K562 (cell line): ENCODE measurements around the gene DNA2. TPM values are rescaled to one million over a fixed set of nuclear protein-coding genes. Genes with fewer than 3 reads are reported as not detected.

Source experiments
- ATAC-seq: fragments of 200-7000 bp; cut with Tn5 transposase; 3 replicates; pipeline ENCODE4 v1.9.1; 2020; ENCODE audit warnings: moderate library complexity
- BruUV-seq: library from RNA; stranded (reverse); fragments of 400-500 nt; replicated peaks from 2 replicates; lab custom pipeline; 2021; lab: Mats Ljungman, UMichigan
- CTCF ChIA-PET: fragments of 300-600 bp; formaldehyde crosslinking; extraction: SDS; loops from one replicate; lab custom pipeline; 2021; ENCODE audit warnings: low intra/inter-chr PET ratio; lab: Yijun Ruan, JAX
- POLR2A ChIA-PET: fragments of 300-600, 350-650 bp; sonication (Branson Sonifier 250); formaldehyde crosslinking; extraction: SDS; loops from one replicate; lab custom pipeline; 2021; ENCODE audit warnings: antibody characterized with exemption, inconsistent platforms; lab: Yijun Ruan, JAX
- DNase-seq, 4 experiments: peaks; one replicate each; pipeline versions ENCODE4 v3.0.0 to v3.0.0-alpha.2; 2011 to 2018; ENCODE audit warnings: low spot score in 3 of 4, mixed read lengths in 3 of 4; ENCODE audit errors: extremely low read depth in 1 of 4
- FAIRE-seq: peaks from 2 replicates; lab custom pipeline; 2011; peaks lifted over from hg19 to GRCh38; lab: Jason Lieb, UNC
- H2AFZ ChIP-seq: 2 replicates; pipeline ENCODE4 v1.6.0; 2011; ENCODE audit warnings: low read depth, low read length, control low read depth, inconsistent platforms
- H3K27ac ChIP-seq: fragments of 200-600 bp; 3 replicates; pipeline ENCODE4 v1.8.0; 2011; ENCODE audit warnings: low read depth, mild to moderate bottlenecking, control low read depth, inconsistent platforms, low read length, moderate library complexity, mixed read lengths; ENCODE audit errors: extremely low read depth
- H3K27me3 ChIP-seq, 2 experiments: fragments of 300-600 bp in 1 of 2; 2 replicates in 1 of 2; 3 replicates in 1 of 2; pipeline versions ENCODE4 v1.6.0 to v1.8.0; 2011; ENCODE audit warnings: inconsistent platforms in 2 of 2, low read length in 2 of 2, mild to moderate bottlenecking in 1 of 2, mixed read lengths in 1 of 2, moderate library complexity in 1 of 2; ENCODE audit not compliant: control insufficient read depth in 2 of 2, insufficient read depth in 2 of 2
- H3K36me3 ChIP-seq: fragments of 300-600 bp; 3 replicates; pipeline ENCODE4 v1.8.0; 2011; ENCODE audit warnings: mild to moderate bottlenecking, low read length, inconsistent platforms; ENCODE audit not compliant: control insufficient read depth, insufficient read depth
- H3K4me1 ChIP-seq, 2 experiments: fragments of 200-600 bp in 1 of 2; replicated peaks in 1 of 2; 2 replicates in 1 of 2; 3 replicates in 1 of 2; pipeline versions ENCODE4 v1.5.1 to v1.8.0; 2011; ENCODE audit warnings: inconsistent platforms in 2 of 2, low read length in 2 of 2, mild to moderate bottlenecking in 1 of 2, mixed read lengths in 1 of 2, moderate library complexity in 1 of 2; ENCODE audit not compliant: control insufficient read depth in 2 of 2, insufficient read depth in 2 of 2
- H3K4me2 ChIP-seq: 2 replicates; pipeline ENCODE4 v1.6.1; 2011; ENCODE audit warnings: low read length, control low read depth, inconsistent platforms, mixed read lengths; ENCODE audit not compliant: insufficient read depth
- H3K4me3 ChIP-seq: fragments of 200-600 bp; sonication (generic), shearing (Covaris generic); 2 replicates; pipeline ENCODE4 v1.5.1; 2016; ENCODE audit warnings: control low read depth, inconsistent platforms
- H3K79me2 ChIP-seq: fragments of 200-600 bp; 3 replicates; pipeline ENCODE4 v1.8.0; 2011; ENCODE audit warnings: low read length, inconsistent platforms; ENCODE audit not compliant: control insufficient read depth, insufficient read depth
- H3K9ac ChIP-seq, 2 experiments: 2 replicates each; pipeline versions ENCODE4 v1.6.0 to v1.6.1; 2011; ENCODE audit warnings: low read depth in 2 of 2, low read length in 2 of 2, control low read depth in 1 of 2, inconsistent platforms in 1 of 2, mild to moderate bottlenecking in 1 of 2, mixed read lengths in 1 of 2; ENCODE audit not compliant: insufficient read depth in 1 of 2
- H3K9me1 ChIP-seq: one replicate; pipeline ENCODE4 v1.6.0; 2011; ENCODE audit warnings: inconsistent platforms, mild to moderate bottlenecking, low read length, moderate library complexity; ENCODE audit not compliant: control insufficient read depth, insufficient read depth
- H3K9me3 ChIP-seq: replicated peaks from 2 replicates; pipeline ENCODE4 v1.5.1; 2011; ENCODE audit warnings: low read depth, low read length, inconsistent platforms; ENCODE audit not compliant: control insufficient read depth, insufficient read depth
- H4K20me1 ChIP-seq: replicated peaks from 2 replicates; pipeline ENCODE4 v1.6.1; 2011; ENCODE audit warnings: low read length, inconsistent platforms, mixed read lengths; ENCODE audit not compliant: control insufficient read depth, insufficient read depth
- ATF3 ChIP-seq, 2 experiments: fragments of 450-650 bp in 1 of 2; sonication (generic) in 1 of 2; formaldehyde crosslinking in 1 of 2; IDR thresholded peaks in 1 of 2; conservative IDR thresholded peaks in 1 of 2; 2 replicates each; pipeline versions ENCODE4 v1.6.1 to v1.8.1; 2016 to 2023; ENCODE audit warnings: mild to moderate bottlenecking in 2 of 2, moderate library complexity in 2 of 2, inconsistent platforms in 1 of 2, missing genetic modification reagents in 1 of 2
- CTCF ChIP-seq, 3 experiments: IDR thresholded peaks in 2 of 3; conservative IDR thresholded peaks in 1 of 3; 2 replicates each; pipeline ENCODE4 v1.5.1; 2011 to 2012; ENCODE audit warnings: low read length in 3 of 3, mild to moderate bottlenecking in 3 of 3, control low read depth in 2 of 3, improper control_type of control experiment in 1 of 3, inconsistent platforms in 1 of 3, low read depth in 1 of 3, mixed read lengths in 1 of 3, moderate library complexity in 1 of 3; ENCODE audit not compliant: insufficient read depth in 2 of 3
- ELF4 ChIP-seq: fragments of 450-650 bp; formaldehyde crosslinking; IDR thresholded peaks from 2 replicates; pipeline ENCODE4 v1.4.0; 2022; ENCODE audit warnings: missing genetic modification characterization
- FOS ChIP-seq: IDR thresholded peaks from 3 replicates; pipeline ENCODE4 v1.6.1; 2011; ENCODE audit not compliant: insufficient read length; ENCODE audit errors: extremely low read depth
- GTF2F1 ChIP-seq: IDR thresholded peaks from 2 replicates; pipeline ENCODE4 v1.6.1; 2011; ENCODE audit warnings: low read depth, low read length, improper control_type of control experiment
- IFI16 ChIP-seq: fragments of 250-450 bp; sonication (Bioruptor Pico); IDR thresholded peaks from 2 replicates; pipeline ENCODE4 v2.1.2; 2022; ENCODE audit warnings: mild to moderate bottlenecking, inconsistent platforms
- KDM1A ChIP-seq, 2 experiments: fragments of 450-650 bp; IDR thresholded peaks; 2 replicates each; pipeline ENCODE4 v1.6.1; 2016; ENCODE audit warnings: mild to moderate bottlenecking in 2 of 2
- KDM4B ChIP-seq, 2 experiments: fragments of 450-650 bp in 1 of 2; sonication (generic) in 1 of 2; IDR thresholded peaks; 2 replicates each; pipeline ENCODE4 v1.6.1; 2016 to 2017; ENCODE audit warnings: borderline replicate concordance in 2 of 2, antibody characterized with exemption in 1 of 2, low read depth in 1 of 2, mild to moderate bottlenecking in 1 of 2
- MCM3 ChIP-seq: fragments of 450-650 bp; IDR thresholded peaks from 2 replicates; pipeline ENCODE4 v1.6.1; 2016
- SMARCE1 ChIP-seq: fragments of 450-650 bp; IDR thresholded peaks from 2 replicates; pipeline ENCODE4 v1.7.1; 2016; ENCODE audit warnings: mild to moderate bottlenecking
- SREBF1 ChIP-seq: fragments of 150-350 bp; IDR thresholded peaks from 2 replicates; pipeline ENCODE4 v1.6.1; 2014; ENCODE audit warnings: antibody characterized with exemption, low read depth, low read length, borderline replicate concordance
- STAT5B ChIP-seq: fragments of 250-450 bp; sonication (Bioruptor Pico); IDR thresholded peaks from 2 replicates; pipeline ENCODE4 v1.8.0; 2021; ENCODE audit warnings: mild to moderate bottlenecking, inconsistent platforms
- ZBED1 ChIP-seq: IDR thresholded peaks from 2 replicates; pipeline ENCODE4 v1.6.1; 2014
- ZNF121 ChIP-seq: sonication (generic); formaldehyde crosslinking; conservative IDR thresholded peaks from 2 replicates; pipeline ENCODE4 v1.8.0; 2022; ENCODE audit warnings: missing genetic modification reagents
- ZNF174 ChIP-seq: fragments of 250-450 bp; sonication (Bioruptor Pico); IDR thresholded peaks from 2 replicates; pipeline ENCODE4 v1.4.0; 2020; ENCODE audit warnings: mild to moderate bottlenecking
- ZNF778 ChIP-seq: fragments of 450-650 bp; formaldehyde crosslinking; IDR thresholded peaks from 2 replicates; pipeline ENCODE4 v1.4.0; 2020; ENCODE audit warnings: mild to moderate bottlenecking, moderate library complexity
- ZSCAN29 ChIP-seq: fragments of 450-650 bp; IDR thresholded peaks from 2 replicates; pipeline ENCODE4 v1.6.1; 2017
- WGBS: fragments of 100-300 bp; shearing (Covaris generic); methylation state at CpG from one replicate; pipeline ENCODE4 v1.1.6; 2016; ENCODE audit warnings: low coverage, mixed read lengths; ENCODE audit not compliant: insufficient coverage; ENCODE audit errors: missing lambda C conversion rate; 5-methylcytosine and 5-hydroxymethylcytosine counted together
- in situ Hi-C: fragments of 300-500 bp; cut with MboI; formaldehyde crosslinking; loops from 4 replicates; pipeline ENCODE4 v1.15.0; 2018; ENCODE audit warnings: inconsistent platforms, mixed read lengths
- intact Hi-C: fragments of 100-400 bp; cut with micrococcal nuclease; formaldehyde crosslinking; loops from 2 replicates; pipeline ENCODE4 v1.14.2; 2022
- polyA plus RNA-seq, 8 experiments: library from polyadenylated mRNA; depleted of rRNA in 4 of 8; stranded (reverse) in 5 of 8; unstranded in 3 of 8; fragments of >200 nt; fragmentation: Nextera tagmentation in 2 of 8; fragmentation: Illumina TruSeq in 1 of 8; extraction: Ambion mirVana in 2 of 8; extraction: Trizol in 1 of 8; gene quantifications; 2 replicates each; pipeline versions ENCODE4 v1.2.1 to v1.2.3, GENCODE V29; 2011 to 2014; ENCODE audit warnings: inconsistent platforms in 1 of 8, missing spikeins in 1 of 8
- total RNA-seq, 7 experiments: library from RNA; depleted of rRNA in 6 of 7; stranded (reverse); fragments of >200 nt in 6 of 7; fragmentation: Illumina TruSeq in 2 of 7; extraction: Trizol in 2 of 7; gene quantifications; 2 replicates each; pipeline versions ENCODE4 v1.2.1 to v1.2.3, GENCODE V29; 2011 to 2021; ENCODE audit warnings: low replicate concordance in 1 of 7

DNA2 gene
- total and polyA plus RNA-seq, 9 of the 15 experiments (the other 6 are each of a cell fraction or from before 2014, with no cell fraction given): 24.6 to 51.4 (median 40.8) TPM

GRCh38 chr10:68442971-68443370, 28.8 kb downstream of the DNA2 start:
- WGBS: 95% methylated on average over 2 of the region's 2 CpGs
- H3K27ac ChIP-seq: no peak overlapping the region
- ATAC-seq: no peak
- no peaks in the 10 kb centered on the region for H4K20me1 ChIP-seq
- H3K27me3 ChIP-seq: no peaks in the 10 kb centered on the region
- H2AFZ ChIP-seq: no peak overlapping the region
- no peak overlapping the region for H3K4me2 ChIP-seq
- intact Hi-C loops: no loop called here
- DNase-seq: no peak
- H3K9me3 ChIP-seq: no peaks in the 10 kb centered on the region
- H3K9ac ChIP-seq: no peak overlapping the region
- TF ChIP-seq ZNF778 (CRISPR knock-in tag): no peak
- no peak for TF ChIP-seq SREBF1
- TF ChIP-seq ATF3 (IDR thresholded peaks at IDR 0.05): no peak
- no peak for TF ChIP-seq ATF3 (CRISPR knock-in tag; conservative IDR thresholded peaks at IDR 0.05)
- no peak for TF ChIP-seq ZNF121 (CRISPR knock-in tag)
- TF ChIP-seq STAT5B (CRISPR knock-in tag): no peak
- TF ChIP-seq KDM1A (IDR thresholded peaks at IDR 0.05): no peak
- no peak for TF ChIP-seq MCM3
- TF ChIP-seq CTCF (IDR thresholded peaks at IDR 0.05 in 2 of 3, conservative IDR thresholded peaks at IDR 0.05 in 1 of 3; ENCODE audit: insufficient read depth in 2 of 3, low read depth in 1 of 3, low read length in 3 of 3): no peak
- no peak for TF ChIP-seq KDM4B (IDR thresholded peaks at IDR 0.05; ENCODE audit: borderline replicate concordance in 2 of 2, low read depth in 1 of 2)
- no peak for TF ChIP-seq ZBED1
- TF ChIP-seq SMARCE1: no peak
- no peak for TF ChIP-seq IFI16 (CRISPR knock-in tag)
- no peak for TF ChIP-seq ZNF174 (CRISPR knock-in tag)
- no peak for TF ChIP-seq ELF4 (CRISPR knock-in tag)
- no peak for TF ChIP-seq FOS
- no peak for TF ChIP-seq ZSCAN29
- no peak for TF ChIP-seq GTF2F1
- ChIA-PET POLR2A (interaction anchor here (0.6 kb wide), 1 partner anchor 1067 kb away, joined by 3 read pairs; no protein-coding TSS in a partner anchor), CTCF (no interaction called here)
- FAIRE-seq: no peak
- no TSS peak for BruUV-seq
- H3K9me1 ChIP-seq: no peaks in the 10 kb centered on the region
- in situ Hi-C loops: no loop called here
- peaks cover 72% of the 10 kb centered on the region for H3K36me3 ChIP-seq
- H3K4me1 ChIP-seq: no peaks in the 10 kb centered on the region
- no peaks in the 10 kb centered on the region for H3K79me2 ChIP-seq
- H3K4me3 ChIP-seq: no peak overlapping the region
